K562 (cell line): ENCODE data around the gene RASSF7. TPM values are rescaled to one million over a fixed set of nuclear protein-coding genes. Genes with fewer than 3 reads are reported as not detected.

ENCODE experiments used
- ATAC-seq: fragments of 200-7000 bp; cut with Tn5 transposase; 3 replicates; pipeline ENCODE4 v1.9.1; 2020; ENCODE audit warnings: moderate library complexity
- BruUV-seq: library from RNA; stranded (reverse); fragments of 400-500 nt; replicated peaks from 2 replicates; lab custom pipeline; 2021; lab: Mats Ljungman, UMichigan
- CTCF ChIA-PET: fragments of 300-600 bp; formaldehyde crosslinking; extraction: SDS; loops from one replicate; lab custom pipeline; 2021; ENCODE audit warnings: low intra/inter-chr PET ratio; lab: Yijun Ruan, JAX
- POLR2A ChIA-PET: fragments of 300-600, 350-650 bp; sonication (Branson Sonifier 250); formaldehyde crosslinking; extraction: SDS; loops from one replicate; lab custom pipeline; 2021; ENCODE audit warnings: antibody characterized with exemption, inconsistent platforms; lab: Yijun Ruan, JAX
- DNase-seq, 4 experiments: peaks; one replicate each; pipeline versions ENCODE4 v3.0.0 to v3.0.0-alpha.2; 2011 to 2018; ENCODE audit warnings: low spot score in 3 of 4, mixed read lengths in 3 of 4; ENCODE audit errors: extremely low read depth in 1 of 4
- FAIRE-seq: peaks from 2 replicates; lab custom pipeline; 2011; peaks lifted over from hg19 to GRCh38; lab: Jason Lieb, UNC
- H2AFZ ChIP-seq: 2 replicates; pipeline ENCODE4 v1.6.0; 2011; ENCODE audit warnings: low read depth, low read length, control low read depth, inconsistent platforms
- H3K27ac ChIP-seq: fragments of 200-600 bp; 3 replicates; pipeline ENCODE4 v1.8.0; 2011; ENCODE audit warnings: low read depth, mild to moderate bottlenecking, control low read depth, inconsistent platforms, low read length, moderate library complexity, mixed read lengths; ENCODE audit errors: extremely low read depth
- H3K27me3 ChIP-seq, 2 experiments: fragments of 300-600 bp in 1 of 2; 2 replicates in 1 of 2; 3 replicates in 1 of 2; pipeline versions ENCODE4 v1.6.0 to v1.8.0; 2011; ENCODE audit warnings: inconsistent platforms in 2 of 2, low read length in 2 of 2, mild to moderate bottlenecking in 1 of 2, mixed read lengths in 1 of 2, moderate library complexity in 1 of 2; ENCODE audit not compliant: control insufficient read depth in 2 of 2, insufficient read depth in 2 of 2
- H3K36me3 ChIP-seq: fragments of 300-600 bp; 3 replicates; pipeline ENCODE4 v1.8.0; 2011; ENCODE audit warnings: mild to moderate bottlenecking, low read length, inconsistent platforms; ENCODE audit not compliant: control insufficient read depth, insufficient read depth
- H3K4me1 ChIP-seq, 2 experiments: fragments of 200-600 bp in 1 of 2; replicated peaks in 1 of 2; 2 replicates in 1 of 2; 3 replicates in 1 of 2; pipeline versions ENCODE4 v1.5.1 to v1.8.0; 2011; ENCODE audit warnings: inconsistent platforms in 2 of 2, low read length in 2 of 2, mild to moderate bottlenecking in 1 of 2, mixed read lengths in 1 of 2, moderate library complexity in 1 of 2; ENCODE audit not compliant: control insufficient read depth in 2 of 2, insufficient read depth in 2 of 2
- H3K4me2 ChIP-seq: 2 replicates; pipeline ENCODE4 v1.6.1; 2011; ENCODE audit warnings: low read length, control low read depth, inconsistent platforms, mixed read lengths; ENCODE audit not compliant: insufficient read depth
- H3K4me3 ChIP-seq: fragments of 200-600 bp; sonication (generic), shearing (Covaris generic); 2 replicates; pipeline ENCODE4 v1.5.1; 2016; ENCODE audit warnings: control low read depth, inconsistent platforms
- H3K79me2 ChIP-seq: fragments of 200-600 bp; 3 replicates; pipeline ENCODE4 v1.8.0; 2011; ENCODE audit warnings: low read length, inconsistent platforms; ENCODE audit not compliant: control insufficient read depth, insufficient read depth
- H3K9ac ChIP-seq, 2 experiments: 2 replicates each; pipeline versions ENCODE4 v1.6.0 to v1.6.1; 2011; ENCODE audit warnings: low read depth in 2 of 2, low read length in 2 of 2, control low read depth in 1 of 2, inconsistent platforms in 1 of 2, mild to moderate bottlenecking in 1 of 2, mixed read lengths in 1 of 2; ENCODE audit not compliant: insufficient read depth in 1 of 2
- H3K9me1 ChIP-seq: one replicate; pipeline ENCODE4 v1.6.0; 2011; ENCODE audit warnings: inconsistent platforms, mild to moderate bottlenecking, low read length, moderate library complexity; ENCODE audit not compliant: control insufficient read depth, insufficient read depth
- H3K9me3 ChIP-seq: replicated peaks from 2 replicates; pipeline ENCODE4 v1.5.1; 2011; ENCODE audit warnings: low read depth, low read length, inconsistent platforms; ENCODE audit not compliant: control insufficient read depth, insufficient read depth
- H4K20me1 ChIP-seq: replicated peaks from 2 replicates; pipeline ENCODE4 v1.6.1; 2011; ENCODE audit warnings: low read length, inconsistent platforms, mixed read lengths; ENCODE audit not compliant: control insufficient read depth, insufficient read depth
- FOXP1 ChIP-seq: sonication (generic); formaldehyde crosslinking; IDR thresholded peaks from 2 replicates; pipeline ENCODE4 v1.8.0; 2022; ENCODE audit warnings: mild to moderate bottlenecking, missing genetic modification reagents
- JUND ChIP-seq, 2 experiments: IDR thresholded peaks; 2 replicates in 1 of 2; 3 replicates in 1 of 2; pipeline ENCODE4 v1.6.1; 2011; ENCODE audit warnings: borderline replicate concordance in 2 of 2, low read depth in 2 of 2, low read length in 2 of 2, improper control_type of control experiment in 1 of 2, missing biosample characterization in 1 of 2, missing genetic modification characterization in 1 of 2, missing genetic modification reagents in 1 of 2
- NCOA1 ChIP-seq: fragments of 450-650 bp; IDR thresholded peaks from 2 replicates; pipeline ENCODE4 v1.6.1; 2016; ENCODE audit warnings: low read depth
- POLR2A ChIP-seq: fragments of 450-650 bp; conservative IDR thresholded peaks from 2 replicates; pipeline ENCODE4 v1.6.1; 2016
- POLR2G ChIP-seq: fragments of 200-400 bp; formaldehyde crosslinking; IDR thresholded peaks from 2 replicates; pipeline ENCODE4 v1.6.1; 2017; ENCODE audit warnings: low read depth, mild to moderate bottlenecking, antibody characterized with exemption, low read length, moderate library complexity
- RBFOX2 ChIP-seq: fragments of 200-400 bp; formaldehyde crosslinking; IDR thresholded peaks from 2 replicates; pipeline ENCODE4 v1.6.1; 2017; ENCODE audit warnings: low read depth, mild to moderate bottlenecking, low read length, moderate library complexity
- RBM39 ChIP-seq: fragments of 200-400 bp; formaldehyde crosslinking; optimal IDR thresholded peaks from 2 replicates; pipeline ENCODE3; 2018; ENCODE audit warnings: low read depth, low read length
- SMARCC2 ChIP-seq: fragments of 450-650 bp; IDR thresholded peaks from 2 replicates; pipeline ENCODE4 v1.6.1; 2017; ENCODE audit warnings: antibody characterized with exemption, moderate library complexity, mild to moderate bottlenecking, low read depth
- TAF1 ChIP-seq: IDR thresholded peaks from 2 replicates; pipeline ENCODE4 v1.6.1; 2011; ENCODE audit warnings: mild to moderate bottlenecking, low read length, moderate library complexity; ENCODE audit not compliant: insufficient read depth, control insufficient read depth, severe bottlenecking; ENCODE audit errors: extremely low read depth
- ZNF217 ChIP-seq: sonication (generic); formaldehyde crosslinking; IDR thresholded peaks from 2 replicates; pipeline ENCODE4 v1.8.0; 2022; ENCODE audit warnings: mild to moderate bottlenecking, missing genetic modification reagents
- ZNF24 ChIP-seq: fragments of 450-650 bp; IDR thresholded peaks from 2 replicates; pipeline ENCODE4 v1.6.1; 2016
- WGBS: fragments of 100-300 bp; shearing (Covaris generic); methylation state at CpG from one replicate; pipeline ENCODE4 v1.1.6; 2016; ENCODE audit warnings: low coverage, mixed read lengths; ENCODE audit not compliant: insufficient coverage; ENCODE audit errors: missing lambda C conversion rate; 5-methylcytosine and 5-hydroxymethylcytosine counted together
- in situ Hi-C: fragments of 300-500 bp; cut with MboI; formaldehyde crosslinking; loops from 4 replicates; pipeline ENCODE4 v1.15.0; 2018; ENCODE audit warnings: inconsistent platforms, mixed read lengths
- intact Hi-C: fragments of 100-400 bp; cut with micrococcal nuclease; formaldehyde crosslinking; loops from 2 replicates; pipeline ENCODE4 v1.14.2; 2022
- polyA plus RNA-seq, 8 experiments: library from polyadenylated mRNA; depleted of rRNA in 4 of 8; stranded (reverse) in 5 of 8; unstranded in 3 of 8; fragments of >200 nt; fragmentation: Nextera tagmentation in 2 of 8; fragmentation: Illumina TruSeq in 1 of 8; extraction: Ambion mirVana in 2 of 8; extraction: Trizol in 1 of 8; gene quantifications; 2 replicates each; pipeline versions ENCODE4 v1.2.1 to v1.2.3, GENCODE V29; 2011 to 2014; ENCODE audit warnings: inconsistent platforms in 1 of 8, missing spikeins in 1 of 8
- total RNA-seq, 7 experiments: library from RNA; depleted of rRNA in 6 of 7; stranded (reverse); fragments of >200 nt in 6 of 7; fragmentation: Illumina TruSeq in 2 of 7; extraction: Trizol in 2 of 7; gene quantifications; 2 replicates each; pipeline versions ENCODE4 v1.2.1 to v1.2.3, GENCODE V29; 2011 to 2021; ENCODE audit warnings: low replicate concordance in 1 of 7
- TF ChIP-seq, protein P1 (sequence below): fragments of 250-450 bp; sonication (Bioruptor Pico); IDR thresholded peaks from 2 replicates; pipeline ENCODE4 v1.5.0; 2022; ENCODE audit warnings: mild to moderate bottlenecking

Gene RASSF7
- total and polyA plus RNA-seq, 9 of the 15 experiments (the other 6 are each of a cell fraction or from before 2014, with no cell fraction given) = 0.41 to 45.2 (median 18.6) TPM

DNA sequence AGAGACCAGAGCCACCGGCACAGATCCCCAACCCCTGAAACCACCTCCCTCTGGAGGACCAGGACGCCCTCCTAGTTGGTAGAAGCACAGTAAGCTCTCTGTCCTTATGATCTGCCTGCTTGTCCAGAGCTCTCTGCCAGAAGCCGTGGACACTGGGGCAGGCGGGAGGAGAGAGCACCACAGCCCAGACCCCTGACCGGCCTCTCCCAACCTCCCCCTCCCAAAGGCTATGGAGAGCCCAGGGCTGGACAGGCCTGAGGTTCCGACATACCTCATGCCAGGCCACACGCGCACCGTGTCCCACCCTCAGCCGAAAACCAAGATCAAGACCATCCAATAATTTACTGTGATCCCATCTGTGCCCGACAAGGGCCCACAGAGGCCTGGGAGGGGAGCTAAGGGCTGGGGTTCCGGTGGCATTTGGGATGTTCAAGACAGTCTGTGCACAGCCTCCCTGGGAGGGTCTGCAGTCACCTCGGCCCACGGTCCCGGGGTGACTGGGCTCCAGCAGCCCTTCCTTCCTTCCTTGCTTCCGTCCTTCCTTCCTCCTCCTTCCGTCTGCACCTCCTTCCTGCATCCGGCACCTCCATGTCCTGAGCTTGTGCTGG, 28.7 kb upstream of the RASSF7 start:
- POLR2A ChIA-PET = interaction anchor here (0.8 kb wide), 2 partner anchors 11 to 14 kb away, joined by 3 to 5 read pairs; no protein-coding TSS in a partner anchor
- H3K4me1 ChIP-seq = peaks cover 12 to 78% of the 10 kb centered on the region in 2 experiments
- WGBS = 92% methylated on average over 13 of the region's 18 CpGs
- CTCF ChIA-PET = no interaction called here
- no peak overlapping the region for H3K4me3 ChIP-seq
- no peak for TF ChIP-seq TAF1
- 0 out of 2 replicates have a peak, but pooled peaks have one; percentile 19 for TF ChIP-seq POLR2A
- TF ChIP-seq RBM39 = no peak
- H4K20me1 ChIP-seq = 0 out of 2 replicates have a peak, but pooled peaks cover 4% of the 10 kb centered on the region
- peaks cover 17% of the 10 kb centered on the region for H3K79me2 ChIP-seq
- BruUV-seq = no TSS peak
- H3K27me3 ChIP-seq = no peaks in the 10 kb centered on the region
- H3K9me3 ChIP-seq = no peaks in the 10 kb centered on the region
- no peaks in the 10 kb centered on the region for H3K9me1 ChIP-seq
- peaks cover 35% of the 10 kb centered on the region; the same call in 1 of the 3 replicates for H3K36me3 ChIP-seq
- intact Hi-C loops (no loop called here), in situ Hi-C loops (no loop called here)
- H3K4me2 ChIP-seq = no peak overlapping the region
- FAIRE-seq (no peak), DNase-seq (no peak), ATAC-seq (no peak)
- H3K27ac ChIP-seq = no peak overlapping the region
- peak overlapping the region in 1 of 2 experiments; percentile 64; a peak in 1 of 4 replicates for H3K9ac ChIP-seq
- H2AFZ ChIP-seq = no peak overlapping the region

GRCh38 chr11:532527-532985, 28.2 kb upstream of the RASSF7 start:
- WGBS = 95% methylated on average over 7 of the region's 23 CpGs
- CTCF ChIA-PET = no interaction called here
- in situ Hi-C loops = no loop called here
- Histone ChIP-seq H3K79me2 (peaks cover 17% of the 10 kb centered on the region), H3K4me3 (no peak overlapping the region), H3K9me1 (no peaks in the 10 kb centered on the region), H3K9me3 (no peaks in the 10 kb centered on the region), H3K27ac (no peak overlapping the region), H2AFZ (no peak overlapping the region), H3K9ac (no peak overlapping the region), H4K20me1 (0 out of 2 replicates have a peak, but pooled peaks cover 4% of the 10 kb centered on the region), H3K27me3 (no peaks in the 10 kb centered on the region), H3K4me2 (no peak overlapping the region), H3K4me1 (peaks cover 15 to 84% of the 10 kb centered on the region in 2 experiments), H3K36me3 (peaks cover 35% of the 10 kb centered on the region; the same call in 1 of the 3 replicates)
- no peak for FAIRE-seq
- DNase-seq = peak in 1 of 4 experiments; percentile 20
- BruUV-seq = no TSS peak
- no peak for ATAC-seq
- POLR2A ChIA-PET = interaction anchor here (0.8 to 1.0 kb wide), 2 partner anchors 11 to 14 kb away, joined by 3 to 5 read pairs; no protein-coding TSS in a partner anchor
- intact Hi-C loops = no loop called here
- TF ChIP-seq SMARCC2 = no peak
- TF ChIP-seq POLR2G = peak; percentile 41
- no peak for TF ChIP-seq NCOA1
- no peak for TF ChIP-seq ZNF217 (CRISPR knock-in tag)
- TF ChIP-seq POLR2A = 0 out of 2 replicates have a peak, but pooled peaks have one; percentile 4
- TF ChIP-seq JUND (IDR thresholded peaks at IDR 0.05; ENCODE audit: borderline replicate concordance, low read depth, low read length) = no peak
- TF ChIP-seq JUND (tag; IDR thresholded peaks at IDR 0.05; ENCODE audit: borderline replicate concordance, low read depth, low read length) = no peak
- TF ChIP-seq RBFOX2 = 0 out of 2 replicates have a peak, but pooled peaks have one; percentile 45
- no peak for TF ChIP-seq ZNF24
- no peak for TF ChIP-seq FOXP1 (CRISPR knock-in tag)
- TF ChIP-seq, protein P1, sequence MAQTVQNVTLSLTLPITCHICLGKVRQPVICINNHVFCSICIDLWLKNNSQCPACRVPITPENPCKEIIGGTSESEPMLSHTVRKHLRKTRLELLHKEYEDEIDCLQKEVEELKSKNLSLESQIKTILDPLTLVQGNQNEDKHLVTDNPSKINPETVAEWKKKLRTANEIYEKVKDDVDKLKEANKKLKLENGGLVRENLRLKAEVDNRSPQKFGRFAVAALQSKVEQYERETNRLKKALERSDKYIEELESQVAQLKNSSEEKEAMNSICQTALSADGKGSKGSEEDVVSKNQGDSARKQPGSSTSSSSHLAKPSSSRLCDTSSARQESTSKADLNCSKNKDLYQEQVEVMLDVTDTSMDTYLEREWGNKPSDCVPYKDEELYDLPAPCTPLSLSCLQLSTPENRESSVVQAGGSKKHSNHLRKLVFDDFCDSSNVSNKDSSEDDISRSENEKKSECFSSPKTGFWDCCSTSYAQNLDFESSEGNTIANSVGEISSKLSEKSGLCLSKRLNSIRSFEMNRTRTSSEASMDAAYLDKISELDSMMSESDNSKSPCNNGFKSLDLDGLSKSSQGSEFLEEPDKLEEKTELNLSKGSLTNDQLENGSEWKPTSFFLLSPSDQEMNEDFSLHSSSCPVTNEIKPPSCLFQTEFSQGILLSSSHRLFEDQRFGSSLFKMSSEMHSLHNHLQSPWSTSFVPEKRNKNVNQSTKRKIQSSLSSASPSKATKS (CRISPR knock-in tag) = no peak
